Measurements from ENCODE around the gene GON4L. TPM values are rescaled to one million over a fixed set of nuclear protein-coding genes. Genes with fewer than 3 reads are reported as not detected.
"Not testable (repeated sequence)": the region's sequence is repeated elsewhere in the genome, so short reads cannot be mapped to it uniquely, and the experiment has no call there.

Gene GON4L
- total RNA-seq, 2 experiments from 2014 or later, result 71.0 to 91.9 TPM

DNA sequence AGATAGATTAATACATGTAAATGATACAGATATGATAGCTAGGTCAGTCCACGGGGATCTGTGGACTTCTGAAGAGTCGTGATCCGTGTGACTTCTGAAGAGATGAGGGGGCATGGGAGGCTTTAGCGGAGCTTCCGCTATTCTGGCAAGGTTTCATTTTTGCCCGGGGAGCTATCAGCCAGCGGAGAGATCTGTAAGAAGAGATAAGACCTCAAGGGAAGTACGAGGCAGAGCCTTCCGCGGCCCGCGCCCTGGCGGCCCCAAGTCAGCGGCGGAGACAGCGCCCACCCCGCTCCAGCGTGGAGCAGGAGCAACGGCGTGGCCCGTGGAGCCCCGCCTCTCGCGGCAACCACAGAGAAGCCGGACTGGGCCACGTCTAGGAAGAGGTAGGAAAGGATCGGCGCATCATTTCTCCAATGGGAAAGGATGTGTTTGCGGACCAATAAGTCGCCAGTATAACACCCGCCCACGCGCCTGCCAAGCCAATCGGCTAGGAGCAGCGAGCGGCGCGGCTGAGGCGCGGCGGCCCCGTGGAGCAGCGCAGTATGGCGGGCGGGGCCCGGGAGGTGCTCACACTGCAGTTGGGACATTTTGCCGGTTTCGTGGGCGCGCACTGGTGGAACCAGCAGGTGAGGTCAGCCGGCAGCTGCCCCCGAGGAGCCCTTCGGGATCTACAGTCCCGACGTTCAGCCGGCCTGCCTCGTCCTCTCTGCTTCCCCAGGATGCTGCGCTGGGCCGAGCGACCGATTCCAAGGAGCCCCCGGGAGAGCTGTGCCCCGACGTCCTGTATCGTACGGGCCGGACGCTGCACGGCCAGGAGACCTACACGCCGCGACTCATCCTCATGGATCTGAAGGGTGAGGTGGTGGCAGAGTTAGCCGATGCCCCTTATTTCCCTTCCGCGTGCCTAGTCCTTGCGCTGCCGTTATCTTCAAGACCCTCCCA, 111.5 kb downstream of the GON4L start:
- CTCF ChIA-PET, result interaction anchor here (0.6 to 1.3 kb wide), 6 partner anchors 33 to 494 kb away, joined by 3 to 4 read pairs (median 3); partner anchors contain the start of gene SYT11
- Mint-ChIP-seq H3K4me3 (peak overlapping the region; percentile 82), H3K27ac (peak overlapping the region; percentile 81)
- not testable (repeated sequence) for H3K9me3 Mint-ChIP-seq (ENCODE audit: low read depth); H3K36me3 Mint-ChIP-seq; H3K4me1 Mint-ChIP-seq; H3K27me3 Mint-ChIP-seq
- DNase-seq (peak; percentile 97), ATAC-seq (peak; percentile 97)

- no peaks in the 10 kb centered on the region for H3K9me3 Mint-ChIP-seq (ENCODE audit: low read depth)
- peak overlapping the region; percentile 82 for H3K4me3 Mint-ChIP-seq
- H3K36me3 Mint-ChIP-seq, result peaks cover 3% of the 10 kb centered on the region
- no peak for ATAC-seq
- H3K4me1 Mint-ChIP-seq, result peaks cover 2% of the 10 kb centered on the region
- peak overlapping the region; percentile 81 for H3K27ac Mint-ChIP-seq
- DNase-seq, result no peak
- no peaks in the 10 kb centered on the region for H3K27me3 Mint-ChIP-seq
- CTCF ChIA-PET, result interaction anchor here (0.6 to 1.5 kb wide), 7 partner anchors 16 to 493 kb away, joined by 3 to 5 read pairs (median 3); partner anchors contain the start of gene SYT11
Observed at GRCh38 chr1:155744711-155745283, 112.2 kb downstream of the GON4L start.

DNA sequence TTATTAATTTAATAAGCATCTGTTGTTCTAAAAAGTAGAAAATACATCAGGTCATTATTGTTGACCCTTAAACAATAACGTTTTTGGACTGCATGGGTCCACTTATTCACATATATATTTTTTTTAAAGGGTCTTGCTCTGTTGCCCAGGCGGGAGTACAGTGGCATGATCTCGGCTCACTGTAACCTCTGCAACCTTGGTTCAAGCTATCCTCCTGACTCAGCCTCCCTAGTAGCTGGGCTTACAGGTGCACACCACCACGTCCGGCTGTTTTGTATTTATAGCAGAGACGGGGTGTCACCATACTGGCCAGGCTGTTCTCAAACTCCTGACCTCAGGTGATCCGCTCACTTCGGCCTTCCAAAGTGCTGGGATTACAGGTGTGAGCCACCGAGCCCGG, 115.1 kb downstream of the GON4L start:
- H3K27ac Mint-ChIP-seq, result no peak overlapping the region
- CTCF ChIA-PET, result interaction anchor here (1.6 kb wide), 1 partner anchor 13 kb away, joined by 5 read pairs; no protein-coding TSS in a partner anchor
- DNase-seq (no peak), ATAC-seq (no peak)
- no peaks in the 10 kb centered on the region for H3K9me3 Mint-ChIP-seq (ENCODE audit: low read depth)
- H3K4me1 Mint-ChIP-seq, result peaks cover 2% of the 10 kb centered on the region
- no peaks in the 10 kb centered on the region for H3K27me3 Mint-ChIP-seq
- no peak overlapping the region for H3K4me3 Mint-ChIP-seq
- H3K36me3 Mint-ChIP-seq, result peaks cover 11% of the 10 kb centered on the region

DNA sequence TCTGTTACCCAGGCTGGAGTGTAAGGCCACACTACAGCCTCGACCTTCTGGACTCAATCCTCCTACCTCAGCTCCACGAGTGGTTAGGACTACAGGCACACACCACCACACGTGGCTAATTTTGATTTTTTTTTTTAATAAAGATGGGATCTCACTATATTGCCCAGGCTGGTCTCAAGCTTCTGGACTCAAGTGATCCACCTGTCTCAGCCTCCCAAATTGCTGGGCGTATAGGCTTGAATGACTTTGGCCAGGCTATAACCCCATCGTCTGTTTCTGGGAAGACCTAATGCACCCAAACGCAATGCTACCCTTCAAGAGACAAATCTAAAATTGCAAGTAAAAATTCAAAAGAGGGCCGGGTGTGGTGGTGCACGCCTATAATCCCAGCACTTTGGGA, 116.0 kb downstream of the GON4L start:
- H3K9me3 Mint-ChIP-seq (ENCODE audit: low read depth), result no peaks in the 10 kb centered on the region
- CTCF ChIA-PET, result interaction anchor here (1.6 kb wide), 1 partner anchor 12 kb away, joined by 5 read pairs; no protein-coding TSS in a partner anchor
- no peak for DNase-seq
- no peak overlapping the region for H3K4me3 Mint-ChIP-seq
- H3K36me3 Mint-ChIP-seq, result peaks cover 15% of the 10 kb centered on the region
- H3K4me1 Mint-ChIP-seq, result peaks cover 2% of the 10 kb centered on the region
- ATAC-seq, result no peak
- H3K27me3 Mint-ChIP-seq, result no peaks in the 10 kb centered on the region
- no peak overlapping the region for H3K27ac Mint-ChIP-seq

DNA sequence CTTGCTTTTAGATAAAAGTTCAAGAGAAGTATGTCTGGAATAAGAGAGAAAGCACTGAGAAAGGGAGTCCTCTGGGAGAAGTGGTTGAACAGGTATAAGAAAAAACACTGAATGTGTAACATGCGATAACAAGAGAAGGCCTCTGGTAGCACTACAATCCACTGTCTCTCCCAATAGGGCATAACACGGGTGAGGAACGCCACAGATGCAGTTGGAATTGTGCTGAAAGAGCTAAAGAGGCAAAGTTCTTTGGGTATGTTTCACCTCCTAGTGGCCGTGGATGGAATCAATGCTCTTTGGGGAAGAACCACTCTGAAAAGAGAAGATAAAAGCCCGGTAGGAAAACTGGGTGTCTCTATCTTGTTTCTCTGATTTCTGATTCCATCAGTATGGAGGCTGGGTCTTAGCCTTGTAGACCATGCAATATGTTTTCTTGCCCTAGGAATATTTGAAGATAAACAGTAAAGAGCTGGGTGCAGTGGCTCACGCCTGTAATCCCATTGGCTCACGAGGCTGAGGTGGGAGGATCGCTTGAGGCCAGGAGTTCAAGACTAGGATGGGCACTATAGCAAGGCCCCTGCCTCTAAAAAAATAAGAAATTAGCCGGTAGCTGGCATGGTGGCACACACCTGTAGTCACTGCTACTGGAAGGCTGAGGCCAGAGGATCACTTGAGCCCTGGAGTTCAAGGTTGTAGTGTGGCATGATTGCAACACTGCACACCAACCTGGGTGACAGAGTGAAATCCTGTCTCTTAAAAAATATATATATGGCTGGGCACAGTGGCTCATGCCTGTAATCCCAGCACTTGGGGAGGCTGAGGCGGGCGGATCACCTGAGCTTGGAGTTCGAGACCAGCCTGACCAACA, 127.7 kb downstream of the GON4L start:
- DNase-seq (peak; percentile 55), ATAC-seq (peak; percentile 58)
- Mint-ChIP-seq H3K27ac (peak overlapping the region; percentile 25), H3K27me3 (no peaks in the 10 kb centered on the region), H3K36me3 (peaks cover 14% of the 10 kb centered on the region), H3K4me1 (peaks cover 1% of the 10 kb centered on the region), H3K4me3 (no peak overlapping the region), H3K9me3 (ENCODE audit: low read depth) (no peaks in the 10 kb centered on the region)
- CTCF ChIA-PET, result interaction anchor here (0.8 to 2.0 kb wide), 9 partner anchors 10 to 478 kb away, joined by 3 to 7 read pairs (median 4); partner anchors contain the start of gene YY1AP1

- Mint-ChIP-seq H3K4me1 (peaks cover 1% of the 10 kb centered on the region), H3K27ac (peak overlapping the region; percentile 23), H3K4me3 (no peak overlapping the region), H3K27me3 (no peaks in the 10 kb centered on the region), H3K36me3 (peaks cover 22% of the 10 kb centered on the region), H3K9me3 (ENCODE audit: low read depth) (no peaks in the 10 kb centered on the region)
- DNase-seq (no peak), ATAC-seq (no peak)
- CTCF ChIA-PET, result interaction anchor here (1.1 kb wide), 1 partner anchor 9 kb away, joined by 3 read pairs; no protein-coding TSS in a partner anchor
Observed at GRCh38 chr1:155725142-155725541, 131.9 kb downstream of the GON4L start.

- Mint-ChIP-seq H3K4me3 (no peak overlapping the region), H3K36me3 (peaks cover 37% of the 10 kb centered on the region), H3K27ac (no peak overlapping the region), H3K9me3 (ENCODE audit: low read depth) (no peaks in the 10 kb centered on the region), H3K27me3 (no peaks in the 10 kb centered on the region), H3K4me1 (peaks cover 16% of the 10 kb centered on the region)
- CTCF ChIA-PET, result interaction anchor here (1.1 to 1.2 kb wide), 2 partner anchors 10 to 29 kb away, joined by 3 read pairs; no protein-coding TSS in a partner anchor
- DNase-seq, result no peak
- ATAC-seq, result no peak
Observed at GRCh38 chr1:155719703-155720102, 137.3 kb downstream of the GON4L start.

DNA sequence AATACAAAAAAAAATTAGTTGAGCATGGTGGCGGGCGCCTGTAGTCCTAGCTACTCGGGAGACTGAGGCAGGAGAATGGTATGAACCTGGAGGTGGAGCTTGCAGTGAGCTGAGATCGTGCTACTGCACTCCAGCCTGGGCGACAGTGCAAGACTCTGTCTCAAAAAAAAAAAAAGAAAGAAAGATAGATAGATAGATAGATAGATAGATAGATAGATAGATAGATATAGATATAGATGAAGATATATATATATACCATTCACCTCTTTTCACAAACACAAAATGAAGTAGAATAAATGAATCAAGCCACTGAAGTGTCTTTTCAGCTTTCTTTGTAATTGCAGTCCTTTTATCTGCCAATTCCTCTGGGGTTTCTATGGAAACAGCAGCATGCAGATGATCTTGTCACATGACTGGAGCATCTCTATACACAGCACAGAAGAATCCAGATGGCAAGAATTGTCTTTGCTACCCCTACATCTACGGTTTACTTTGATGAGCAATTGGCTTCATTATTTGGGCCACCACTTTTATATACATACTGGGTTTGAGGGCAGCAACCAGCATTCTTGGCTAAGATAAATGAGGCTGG, 138.4 kb downstream of the GON4L start:
- not testable (repeated sequence) for ATAC-seq; H3K4me3 Mint-ChIP-seq; H3K27ac Mint-ChIP-seq; H3K9me3 Mint-ChIP-seq (ENCODE audit: low read depth); H3K27me3 Mint-ChIP-seq; DNase-seq
- Mint-ChIP-seq H3K36me3 (peaks cover 42% of the 10 kb centered on the region), H3K4me1 (peaks cover 16% of the 10 kb centered on the region)
- CTCF ChIA-PET, result interaction anchor here (1.2 kb wide), 1 partner anchor 395 kb away, joined by 3 read pairs; no protein-coding TSS in a partner anchor

GRCh38 chr1:155717041-155717440, 140.0 kb downstream of the GON4L start:
- CTCF ChIA-PET, result no interaction called here
- peaks cover 47% of the 10 kb centered on the region for H3K36me3 Mint-ChIP-seq
- peak; percentile 77 for ATAC-seq

DNA sequence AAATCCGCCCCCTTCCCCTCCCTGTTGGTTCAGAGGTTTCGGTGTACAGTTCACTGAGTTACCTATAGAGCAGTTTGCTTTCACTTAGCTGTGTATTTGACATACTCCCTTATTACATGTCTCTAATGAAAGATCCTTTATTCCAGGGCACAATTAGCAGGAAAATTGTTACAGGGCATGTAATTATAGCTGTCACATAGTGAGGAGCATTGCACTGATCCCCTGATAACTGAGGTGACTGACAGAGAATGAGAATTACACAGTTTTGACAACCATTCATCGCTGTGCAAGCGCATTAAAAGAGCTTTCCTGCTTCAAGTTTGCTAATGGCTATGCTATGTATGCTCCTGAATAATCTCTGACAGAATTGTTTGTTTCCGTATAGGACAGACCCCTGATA, 141.2 kb downstream of the GON4L start:
- Mint-ChIP-seq H3K9me3 (ENCODE audit: low read depth) (no peaks in the 10 kb centered on the region), H3K27me3 (no peaks in the 10 kb centered on the region), H3K4me3 (no peak overlapping the region), H3K27ac (peak overlapping the region; percentile 21), H3K4me1 (peaks cover 16% of the 10 kb centered on the region), H3K36me3 (peaks cover 45% of the 10 kb centered on the region)
- ATAC-seq (no peak), DNase-seq (no peak)
- CTCF ChIA-PET, result interaction anchor here (1.4 kb wide), 1 partner anchor 13 kb away, joined by 4 read pairs; no protein-coding TSS in a partner anchor

More at GRCh38 chr1:155717041-155717440, 140.0 kb downstream of the GON4L start:
- Mint-ChIP-seq H3K4me1 (peaks cover 16% of the 10 kb centered on the region), H3K27ac (peak overlapping the region; percentile 74), H3K9me3 (ENCODE audit: low read depth) (no peaks in the 10 kb centered on the region), H3K4me3 (no peak overlapping the region), H3K27me3 (no peaks in the 10 kb centered on the region)
- no peak for DNase-seq

- CTCF ChIA-PET, result interaction anchor here (1.4 kb wide), 1 partner anchor 14 kb away, joined by 4 read pairs; no protein-coding TSS in a partner anchor
- not testable (repeated sequence) for H3K27ac Mint-ChIP-seq
- H3K36me3 Mint-ChIP-seq, result peaks cover 45% of the 10 kb centered on the region
Observed at GRCh38 chr1:155715056-155715455, 142.0 kb downstream of the GON4L start.

GRCh38 chr1:155713075-155713474, 143.9 kb downstream of the GON4L start:
- Mint-ChIP-seq H3K4me3 (no peak overlapping the region), H3K36me3 (peaks cover 47% of the 10 kb centered on the region), H3K27ac (no peak overlapping the region), H3K4me1 (peaks cover 18% of the 10 kb centered on the region), H3K27me3 (no peaks in the 10 kb centered on the region), H3K9me3 (ENCODE audit: low read depth) (no peaks in the 10 kb centered on the region)
- no peak for DNase-seq
- CTCF ChIA-PET, result interaction anchor here (1.1 to 1.2 kb wide), 2 partner anchors 10 to 32 kb away, joined by 3 read pairs; no protein-coding TSS in a partner anchor
- ATAC-seq, result no peak

More at GRCh38 chr1:155715056-155715455, 142.0 kb downstream of the GON4L start:
- not testable (repeated sequence) for H3K27me3 Mint-ChIP-seq; ATAC-seq; H3K9me3 Mint-ChIP-seq (ENCODE audit: low read depth); H3K4me3 Mint-ChIP-seq; DNase-seq
- peaks cover 16% of the 10 kb centered on the region for H3K4me1 Mint-ChIP-seq
